BJ (cell line): ENCODE data around the gene DHRS7B. TPM values are rescaled to one million over a fixed set of nuclear protein-coding genes. Genes with fewer than 3 reads are reported as not detected.
A peak's percentile ranks its signal among the peaks of the same experiment; 100 is the strongest.

Experiments used
- CTCF ChIA-PET: fragments of 350-600 bp; formaldehyde crosslinking; extraction: SDS; loops from one replicate; lab custom pipeline; 2021; ENCODE audit warnings: antibody characterized with exemption, inconsistent platforms; lab: Yijun Ruan, JAX
- POLR2A ChIA-PET: fragments of 300-600 bp; sonication (Branson Sonifier 250); formaldehyde crosslinking; extraction: SDS; loops from one replicate; lab custom pipeline; 2021; ENCODE audit warnings: antibody characterized with exemption; lab: Charles Lee
- DNase-seq: peaks from one replicate; pipeline ENCODE4 v3.0.0-alpha.2; 2011; ENCODE audit warnings: low read depth
- H3K27me3 ChIP-seq: 2 replicates; pipeline ENCODE4 v1.6.0; 2011; ENCODE audit warnings: low read length; ENCODE audit not compliant: control insufficient read depth, insufficient read depth
- H3K36me3 ChIP-seq: 2 replicates; pipeline ENCODE4 v1.5.1; 2011; ENCODE audit warnings: low read length; ENCODE audit not compliant: control insufficient read depth, insufficient read depth
- H3K4me3 ChIP-seq: 2 replicates; pipeline ENCODE4 v1.5.1; 2011; ENCODE audit warnings: low read depth, mild to moderate bottlenecking, control low read depth, low read length
- CTCF ChIP-seq: IDR thresholded peaks from 2 replicates; pipeline ENCODE4 v1.5.1; 2011; ENCODE audit warnings: low read depth, mild to moderate bottlenecking, control low read depth, inconsistent platforms, low read length, moderate library complexity; ENCODE audit not compliant: insufficient read depth
- polyA plus RNA-seq: library from polyadenylated mRNA; depleted of rRNA; stranded (reverse); fragments of >200 nt; gene quantifications from 2 replicates; pipeline ENCODE4 v1.2.3, GENCODE V29; 2011

DHRS7B gene
- polyA plus RNA-seq, 1 experiment, result 47.0 TPM

- DNase-seq, result no peak
Observed at GRCh38 chr17:21090902-21091618, 35.7 kb upstream of the DHRS7B start.

GRCh38 chr17:21094298-21094704 is 32.5 kb upstream of the DHRS7B start:
- Histone ChIP-seq H3K36me3 (no peaks in the 10 kb centered on the region), H3K4me3 (no peak overlapping the region), H3K27me3 (no peaks in the 10 kb centered on the region)
- TF ChIP-seq CTCF, result no peak
- POLR2A ChIA-PET, result no interaction called here
- no peak for DNase-seq
- CTCF ChIA-PET, result interaction anchor here (0.6 to 1.0 kb wide), 3 partner anchors 17 to 51 kb away, joined by 3 read pairs; no protein-coding TSS in a partner anchor

More at GRCh38 chr17:21090902-21091618, 35.7 kb upstream of the DHRS7B start:
- no peak for TF ChIP-seq CTCF
- Histone ChIP-seq H3K27me3 (no peaks in the 10 kb centered on the region), H3K4me3 (no peak overlapping the region), H3K36me3 (no peaks in the 10 kb centered on the region)
- CTCF ChIA-PET, result interaction anchor here (0.9 to 2.4 kb wide), 4 partner anchors 28 to 98 kb away, joined by 3 to 9 read pairs (median 4); no protein-coding TSS in a partner anchor
- POLR2A ChIA-PET, result no interaction called here

- no peaks in the 10 kb centered on the region for H3K36me3 ChIP-seq
- ChIA-PET POLR2A (no interaction called here), CTCF (no interaction called here)
- TF ChIP-seq CTCF, result no peak
- no peak overlapping the region for H3K4me3 ChIP-seq
- no peaks in the 10 kb centered on the region for H3K27me3 ChIP-seq
- no peak for DNase-seq
Observed at GRCh38 chr17:21095735-21096134, 31.0 kb upstream of the DHRS7B start.

- no peak for DNase-seq
- TF ChIP-seq CTCF, result no peak
- H3K36me3 ChIP-seq, result no peaks in the 10 kb centered on the region
- ChIA-PET POLR2A (no interaction called here), CTCF (interaction anchor here (0.6 kb wide), 1 partner anchor 118 kb away, joined by 3 read pairs; no protein-coding TSS in a partner anchor)
- no peak overlapping the region for H3K4me3 ChIP-seq
- no peaks in the 10 kb centered on the region for H3K27me3 ChIP-seq
Observed at GRCh38 chr17:21096874-21097273, 29.9 kb upstream of the DHRS7B start.

GRCh38 chr17:21098934-21099689 is 27.7 kb upstream of the DHRS7B start:
- CTCF ChIA-PET, result interaction anchor here (0.6 to 2.1 kb wide), 9 partner anchors 21 to 1090 kb away, joined by 3 to 9 read pairs (median 4); partner anchors contain the start of gene SPECC1
- POLR2A ChIA-PET, result no interaction called here

More at GRCh38 chr17:21098934-21099689, 27.7 kb upstream of the DHRS7B start:
- no peak for DNase-seq
- Histone ChIP-seq H3K36me3 (no peaks in the 10 kb centered on the region), H3K27me3 (no peaks in the 10 kb centered on the region), H3K4me3 (peak overlapping the region; percentile 55)
- TF ChIP-seq CTCF, result no peak
